GM21381 (cell line): ENCODE data around the gene PKP4.

Experiments used
- ATAC-seq: cut with Tn5 transposase; IDR thresholded peaks from one replicate; pipeline ENCODE4 v1.9.1; 2021; ENCODE audit warnings: mild to moderate bottlenecking, moderate library complexity; ENCODE audit not compliant: unreplicated experiment

The PKP4 gene

DNA sequence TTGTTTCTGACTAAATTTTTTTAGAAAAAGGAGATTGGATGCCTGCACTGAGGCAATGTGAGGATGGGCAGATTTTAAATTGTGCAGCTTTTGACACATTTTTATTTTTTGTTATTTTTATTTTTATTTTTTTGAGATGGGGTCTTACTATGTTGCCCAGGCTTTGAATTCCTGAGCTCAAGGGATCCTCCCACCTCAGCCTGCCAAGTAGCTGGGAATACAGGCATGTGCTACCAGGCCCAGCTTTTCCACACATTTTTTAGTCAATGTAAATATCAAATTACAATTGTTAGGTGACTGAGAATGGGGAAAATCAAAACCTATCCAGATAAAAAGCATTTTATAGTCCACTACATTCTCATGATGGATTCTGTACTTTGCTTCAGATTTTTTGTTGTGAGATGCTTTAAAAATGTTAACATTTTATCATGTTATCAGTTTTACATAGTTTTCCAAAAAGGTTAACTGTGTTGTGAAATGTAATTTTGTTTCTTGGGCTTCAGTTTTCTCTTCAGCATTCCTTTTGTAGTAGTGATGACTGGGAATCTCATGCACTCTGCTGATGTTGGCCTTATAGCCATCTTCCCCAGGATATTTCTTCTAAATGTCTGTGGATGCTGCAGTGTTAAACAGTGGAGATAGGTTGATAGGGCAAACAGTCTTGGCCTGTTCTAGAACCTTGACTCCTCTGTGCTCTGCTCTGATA lies 41.4 kb downstream of the PKP4 start:
- no peak for ATAC-seq

DNA sequence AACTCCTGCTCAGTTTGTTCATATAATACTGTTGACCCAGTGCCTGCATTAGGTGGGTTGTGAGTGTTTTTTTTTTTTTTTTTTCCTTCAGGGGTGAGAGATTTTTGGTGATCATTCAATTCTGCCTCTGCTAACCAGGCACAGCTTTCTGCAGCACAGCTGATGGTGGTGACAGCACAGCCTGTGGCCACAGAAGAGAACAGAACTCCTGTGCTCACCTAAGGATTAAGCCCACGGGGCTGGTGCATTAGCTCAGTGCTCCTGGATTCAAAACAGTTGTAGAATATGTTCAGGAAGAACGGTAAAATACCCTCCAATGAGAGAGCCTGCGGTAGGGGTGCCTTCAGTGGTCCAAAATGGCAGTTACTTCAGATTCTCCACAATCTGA lies 42.0 kb downstream of the PKP4 start:
- no peak for ATAC-seq

DNA sequence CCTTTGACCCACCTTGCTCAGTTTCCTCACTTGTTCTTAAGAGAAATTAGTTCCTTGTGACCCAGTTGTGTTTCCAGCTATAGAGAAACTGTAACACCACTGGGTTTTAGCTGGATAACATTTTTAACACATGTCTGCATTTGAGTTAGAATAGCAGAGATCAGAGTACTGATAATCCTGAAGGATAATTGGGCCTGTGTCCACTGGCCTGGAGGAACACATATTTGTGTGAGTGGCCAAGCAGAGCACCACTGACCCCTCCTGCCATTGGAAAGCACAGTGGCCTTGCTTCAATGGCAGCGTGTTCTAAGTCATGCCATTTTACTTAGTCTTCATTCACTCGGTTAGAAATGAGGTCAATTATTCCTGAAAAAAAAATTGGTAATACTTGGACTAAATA lies 42.6 kb downstream of the PKP4 start:
- no peak for ATAC-seq

DNA sequence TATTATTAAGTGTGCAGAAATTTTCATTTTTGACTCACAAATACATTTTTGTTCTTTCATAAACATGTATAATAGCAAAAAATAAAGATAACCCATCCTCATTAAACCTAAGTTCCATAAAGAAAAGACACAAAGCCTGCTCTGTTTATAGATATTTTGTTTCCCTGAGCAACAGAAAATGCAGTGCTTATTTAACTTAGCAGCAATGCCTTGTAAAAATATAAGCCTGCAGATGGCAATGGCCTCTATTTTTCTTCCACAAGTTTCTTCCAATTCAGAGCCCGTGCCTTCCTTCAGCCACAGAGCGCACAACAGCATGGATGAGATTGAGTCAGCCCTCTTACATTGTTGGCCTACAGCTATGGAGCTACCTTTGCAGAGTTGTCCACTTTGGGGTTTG lies 43.6 kb downstream of the PKP4 start:
- no peak for ATAC-seq

DNA sequence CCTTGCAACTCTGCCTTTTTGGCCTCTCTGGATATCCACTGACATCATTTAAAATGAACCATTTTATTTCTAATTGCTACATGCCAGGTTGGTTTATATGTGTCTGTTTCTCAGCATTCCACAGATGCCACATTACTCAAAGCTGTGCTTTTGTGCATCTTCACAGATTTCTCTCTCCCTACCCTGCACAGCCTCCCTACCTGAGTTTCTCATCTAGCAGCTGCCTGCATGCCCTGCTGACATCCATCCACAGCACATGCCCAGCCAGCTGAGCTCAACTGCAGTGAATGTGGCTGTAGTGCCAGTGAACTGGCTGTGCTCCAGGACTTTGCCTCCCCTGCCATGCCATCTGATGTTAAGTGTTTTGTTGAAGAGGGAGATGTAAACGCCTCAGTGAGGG lies 44.5 kb downstream of the PKP4 start:
- no peak for ATAC-seq

DNA sequence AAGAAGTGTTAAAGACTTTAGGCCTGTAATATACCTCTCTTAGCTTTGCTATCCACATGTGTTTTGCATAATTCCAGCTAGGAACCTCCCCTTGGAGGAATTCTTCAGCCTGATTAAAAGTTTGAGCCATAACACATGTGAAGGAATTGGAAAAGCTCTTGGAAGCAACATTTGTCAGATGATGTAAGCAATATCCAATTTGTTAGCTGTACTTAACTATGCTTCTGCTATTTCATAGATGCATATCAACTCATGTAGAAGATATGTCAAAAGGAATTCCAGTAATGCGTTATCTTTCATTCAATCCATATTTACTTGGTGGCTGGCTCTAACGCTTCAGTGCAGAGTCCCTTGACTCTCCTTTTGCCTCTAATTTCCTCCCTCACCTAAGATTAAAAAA lies 46.2 kb downstream of the PKP4 start:
- no peak for ATAC-seq

DNA sequence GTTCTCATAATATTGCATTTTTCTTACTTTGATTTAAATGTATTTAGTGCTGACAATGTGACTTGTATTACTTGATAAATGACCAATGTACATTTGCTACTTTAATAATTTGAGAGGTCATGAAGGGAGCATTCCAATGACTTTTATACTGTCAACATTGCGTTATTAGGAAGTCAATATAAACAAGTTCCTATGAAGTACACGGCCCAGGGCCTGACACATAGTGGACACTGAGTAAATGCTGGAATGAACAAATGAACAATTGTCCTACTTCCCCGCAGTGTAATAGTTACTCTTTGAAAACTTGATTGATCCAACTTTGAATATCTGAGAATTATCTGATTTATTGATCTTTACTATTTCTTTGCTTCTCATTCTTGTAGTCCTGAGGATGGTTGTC lies 47.3 kb downstream of the PKP4 start:
- ATAC-seq: no peak

DNA sequence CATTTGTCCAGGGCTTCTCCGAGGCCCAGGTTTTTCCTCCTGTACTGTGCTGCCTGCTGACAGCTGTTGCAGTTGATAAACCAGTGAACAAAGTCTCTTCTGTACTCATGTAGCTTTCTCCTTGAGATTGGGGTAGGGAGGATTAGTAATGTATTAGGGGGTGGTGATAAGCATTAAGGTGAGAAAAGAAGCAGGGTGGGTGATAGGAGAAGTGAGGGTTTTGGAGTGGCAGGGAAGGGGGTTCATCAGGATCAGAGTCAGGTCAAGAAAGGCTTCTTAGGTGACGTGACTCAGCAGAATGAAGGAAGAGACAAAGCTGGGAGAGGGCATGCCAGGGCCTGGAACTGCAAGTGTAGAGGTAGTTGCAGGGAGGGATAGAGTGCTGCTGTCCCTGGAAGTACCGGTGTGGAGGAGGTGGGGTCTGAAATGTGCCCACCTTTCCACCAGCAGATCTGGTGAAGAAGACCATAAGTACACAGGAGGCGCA lies 48.7 kb downstream of the PKP4 start:
- no peak for ATAC-seq

DNA sequence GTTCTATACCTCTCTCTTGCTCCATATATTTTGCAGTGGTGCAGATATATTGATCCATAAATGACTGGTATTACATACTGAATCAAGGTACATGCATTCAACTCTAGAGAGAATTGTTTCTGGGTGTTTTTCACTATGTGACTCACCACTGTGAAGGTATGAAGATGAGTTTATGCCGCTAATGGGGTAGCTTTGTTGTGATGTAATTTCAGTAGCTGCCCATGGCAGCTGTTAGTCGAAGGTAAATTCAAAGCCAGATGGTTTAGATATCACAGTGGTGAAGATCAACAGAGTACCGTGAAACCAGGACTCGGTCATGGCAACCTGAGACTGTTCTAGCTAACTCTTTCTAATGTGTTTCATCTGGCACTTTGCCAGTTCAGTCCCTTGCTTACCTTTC lies 50.4 kb downstream of the PKP4 start:
- ATAC-seq: peak; percentile 68

DNA sequence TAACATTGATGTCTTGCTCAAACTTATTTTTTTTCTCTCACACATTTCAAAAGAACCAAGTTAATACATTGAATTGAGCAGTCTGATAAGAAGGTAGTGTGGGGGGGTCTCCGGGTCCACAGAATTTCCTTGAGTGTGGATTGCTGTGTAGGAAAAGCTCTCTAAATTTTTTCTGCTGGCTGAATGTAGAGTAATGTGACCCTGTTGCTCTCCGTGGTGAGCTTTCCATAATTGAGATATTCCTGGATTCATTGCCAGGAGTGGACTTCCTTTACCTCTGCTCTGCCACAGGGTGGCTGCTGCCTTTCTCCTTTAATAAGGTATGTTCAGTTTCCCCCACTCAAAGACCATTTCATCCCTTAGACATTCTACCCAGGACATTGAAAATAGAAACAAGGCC lies 50.9 kb downstream of the PKP4 start:
- no peak for ATAC-seq

DNA sequence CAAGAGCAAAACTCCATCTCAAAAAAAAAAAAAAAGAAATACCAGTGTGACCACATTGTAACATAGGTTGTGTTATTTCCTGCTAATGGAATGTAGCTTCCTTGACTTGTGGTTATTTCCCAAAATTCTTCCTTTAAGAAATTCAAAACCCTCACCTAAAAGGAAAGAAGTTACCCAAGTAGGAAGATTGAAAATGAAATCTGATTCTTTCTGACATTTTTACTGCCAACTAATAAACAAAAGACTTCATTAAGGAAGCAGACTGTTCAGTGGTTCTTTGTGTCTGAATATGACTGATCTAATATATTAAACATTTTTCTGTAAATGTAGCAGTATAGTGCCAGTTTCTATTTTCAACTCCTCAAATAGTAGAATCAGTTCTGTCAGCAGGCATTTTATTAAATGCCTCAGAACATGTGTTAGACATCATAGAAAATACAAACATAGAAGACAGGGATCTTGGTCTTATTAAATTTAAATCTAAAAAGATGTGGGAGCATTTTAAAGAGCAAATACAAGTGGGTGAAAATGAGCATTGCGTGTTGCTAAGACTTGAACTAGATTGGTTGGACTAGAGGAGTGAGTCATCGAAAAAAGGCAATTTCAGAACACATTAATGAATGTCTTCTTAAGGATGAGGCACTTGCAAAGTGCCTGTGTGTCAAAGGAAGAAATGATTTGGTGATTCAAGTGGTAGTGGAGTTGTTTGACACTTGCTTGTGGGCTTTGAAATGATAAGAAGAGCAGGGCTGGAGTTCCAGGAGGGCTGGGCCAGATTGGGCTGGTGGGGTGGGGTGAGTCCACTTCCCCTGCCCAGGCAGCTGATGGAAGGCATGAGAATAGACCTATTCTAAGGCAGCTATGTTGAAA lies 53.4 kb downstream of the PKP4 start:
- ATAC-seq: no peak

DNA sequence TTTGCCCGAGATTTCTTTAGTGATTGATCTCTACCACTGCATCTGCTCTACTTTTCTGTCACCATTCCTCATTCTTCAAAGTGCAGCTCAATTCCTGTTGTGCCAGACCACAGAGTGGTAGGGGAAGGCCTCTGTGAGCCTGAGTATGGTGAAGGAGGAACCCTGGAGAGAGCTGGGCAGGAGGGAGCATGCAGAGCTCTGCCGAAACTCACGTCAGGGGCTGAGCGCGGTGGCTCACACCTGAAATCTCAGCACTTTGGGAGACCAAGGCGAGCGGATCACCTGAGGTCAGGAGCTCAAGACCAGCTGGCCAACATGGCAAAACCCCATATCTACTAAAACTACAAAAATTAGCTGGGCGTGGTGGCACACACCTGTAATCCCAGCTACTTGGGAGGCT lies 54.1 kb downstream of the PKP4 start:
- no peak for ATAC-seq

DNA sequence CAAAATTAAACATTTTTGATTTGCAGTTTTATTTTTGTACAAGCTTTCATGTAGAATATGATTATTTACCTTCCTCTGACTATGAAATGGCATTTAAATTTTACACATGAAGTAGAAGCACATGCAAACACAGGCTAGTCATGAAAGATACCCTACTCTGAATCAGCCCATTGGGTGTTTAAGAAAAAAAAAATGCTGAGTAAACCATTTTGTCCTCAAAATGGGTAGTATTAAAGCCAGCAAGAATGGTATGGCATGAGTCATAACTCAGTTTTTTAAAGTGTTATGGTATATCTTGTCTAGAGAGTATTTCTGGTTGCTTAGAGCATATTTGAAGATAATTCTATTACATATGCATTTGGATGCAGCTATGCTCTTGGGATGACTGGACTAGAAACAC lies 55.0 kb downstream of the PKP4 start:
- ATAC-seq: no peak

DNA sequence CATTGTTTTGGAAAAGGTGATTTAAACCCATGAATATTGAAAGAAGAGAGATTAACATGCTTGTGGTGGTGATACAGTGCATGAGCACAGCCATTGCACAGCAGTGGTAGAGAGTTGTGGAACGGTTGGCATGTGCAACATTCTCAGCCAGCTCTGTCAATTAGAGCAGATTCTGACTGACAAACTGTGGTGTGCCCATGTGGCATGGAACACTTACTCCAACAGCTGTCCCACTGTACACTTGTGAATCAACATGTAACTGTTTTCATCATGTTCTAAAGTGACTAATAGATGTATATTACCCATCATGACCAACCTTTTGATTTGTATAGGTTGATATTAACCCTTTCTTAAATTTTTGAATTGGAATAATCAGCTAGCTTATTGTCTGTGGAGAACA lies 55.6 kb downstream of the PKP4 start:
- no peak for ATAC-seq

DNA sequence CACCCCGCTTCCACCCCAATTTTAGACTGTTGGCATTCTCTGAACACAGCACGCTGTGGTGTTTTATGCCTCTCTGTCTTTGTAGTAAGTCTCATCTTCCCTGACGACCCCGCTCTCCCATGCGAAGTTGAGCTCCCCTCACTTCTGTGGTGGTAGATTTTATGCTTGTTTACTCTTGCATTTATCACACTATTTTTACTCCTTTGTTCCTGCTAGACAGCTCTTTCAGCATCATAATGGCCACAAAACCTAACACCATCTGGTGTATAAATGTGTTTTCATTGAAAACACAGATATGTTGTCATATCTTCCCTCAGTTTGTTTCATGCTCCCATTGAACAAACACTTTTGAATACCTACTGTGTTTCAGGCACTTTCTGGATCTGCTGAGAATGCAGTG lies 57.1 kb downstream of the PKP4 start:
- no peak for ATAC-seq

DNA sequence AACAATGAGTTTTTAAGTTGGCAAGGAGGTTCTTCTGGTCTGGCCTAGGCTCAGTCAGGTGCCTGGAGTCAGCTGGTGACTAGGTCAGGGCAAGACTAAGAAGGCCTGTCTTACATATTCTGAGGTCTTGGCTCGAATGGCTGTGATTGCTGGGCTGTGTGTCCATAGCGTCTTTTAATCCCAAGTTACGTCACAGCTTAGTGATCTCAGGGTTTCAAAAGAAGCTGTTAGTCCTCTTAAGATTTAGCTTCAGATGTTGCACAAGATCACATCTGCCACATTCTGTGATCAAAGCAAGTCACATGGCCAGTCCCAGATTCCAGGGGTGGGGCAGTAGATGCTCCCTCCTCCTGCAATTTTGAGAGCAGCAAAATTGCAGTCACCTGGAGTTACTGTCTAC lies 61.3 kb downstream of the PKP4 start:
- ATAC-seq: no peak

DNA sequence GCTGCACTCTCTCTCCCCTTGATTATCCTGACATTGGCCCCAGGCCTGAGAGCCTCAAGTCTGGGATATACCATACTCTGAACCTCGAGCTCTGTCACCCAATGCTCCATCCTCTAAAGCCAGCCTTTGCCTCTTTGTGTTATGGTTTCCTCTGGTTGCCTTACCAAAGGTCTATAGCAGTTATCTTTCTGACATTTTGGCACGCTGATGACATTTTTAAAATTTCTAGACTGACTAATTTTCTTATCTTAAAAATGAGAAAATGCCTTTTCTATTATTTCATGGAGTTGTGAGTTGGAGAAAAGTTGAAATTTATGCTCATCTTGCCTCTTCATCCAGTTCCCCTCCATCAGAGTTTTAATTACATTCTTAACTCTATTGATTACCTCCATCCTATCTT lies 62.7 kb downstream of the PKP4 start:
- ATAC-seq: no peak

DNA sequence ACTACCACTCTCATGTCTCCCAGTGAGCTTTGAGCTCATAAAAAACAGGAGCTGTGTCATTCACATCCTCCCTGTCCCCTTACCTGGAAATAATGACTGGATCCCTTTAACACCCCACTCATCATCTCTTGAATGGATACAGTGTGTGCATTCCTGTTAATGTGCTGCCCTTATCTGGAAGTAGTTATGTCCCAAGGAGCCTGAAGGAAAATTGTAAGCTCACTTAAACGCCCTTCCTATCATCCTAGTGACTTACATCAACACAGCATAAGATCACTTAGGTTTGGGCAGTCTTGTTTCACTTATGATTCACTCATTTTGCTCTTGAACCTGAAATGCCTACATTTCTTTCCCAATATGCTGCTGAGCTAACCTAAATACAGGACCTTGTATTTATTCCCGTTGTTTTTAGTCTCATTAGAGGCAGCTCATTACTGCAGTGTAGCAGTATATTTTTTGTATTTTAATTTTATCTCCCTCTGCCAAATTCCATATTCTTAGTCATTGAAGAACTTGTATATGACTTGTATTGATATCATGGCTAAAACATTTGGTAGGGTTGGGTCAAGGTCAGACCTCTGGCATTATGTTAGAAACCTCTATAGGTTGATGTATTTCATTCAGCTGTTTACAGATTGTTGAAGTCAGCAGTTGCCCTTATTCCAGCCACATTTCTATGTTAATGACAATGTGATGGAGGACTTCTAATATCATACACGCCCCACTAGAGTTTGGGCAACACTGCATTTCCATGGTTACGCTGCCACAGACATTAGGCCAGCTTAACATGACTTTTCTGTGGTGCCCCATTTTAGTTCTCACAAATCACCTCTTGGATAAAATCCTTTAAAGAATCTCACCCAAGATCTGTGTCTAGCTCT lies 72.9 kb downstream of the PKP4 start:
- ATAC-seq: no peak

DNA sequence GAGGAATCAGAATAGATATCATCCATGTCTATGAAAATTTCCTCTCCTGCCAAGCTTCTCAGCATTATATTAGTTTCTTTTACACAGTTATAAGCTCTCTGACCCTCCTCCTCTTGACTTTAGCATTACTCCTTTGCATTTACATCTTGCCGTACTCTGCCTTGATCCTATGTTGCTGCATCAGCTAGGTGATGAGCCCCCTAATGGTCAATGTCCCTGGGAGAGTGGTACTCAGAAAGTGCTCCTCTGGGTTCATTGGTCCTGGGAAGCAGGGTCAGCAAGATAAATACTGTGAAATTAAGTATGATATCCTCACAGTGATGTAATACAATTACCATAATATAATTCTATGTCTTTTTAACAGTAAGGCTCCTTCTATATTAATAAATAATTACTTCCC lies 74.1 kb downstream of the PKP4 start:
- ATAC-seq: no peak

DNA sequence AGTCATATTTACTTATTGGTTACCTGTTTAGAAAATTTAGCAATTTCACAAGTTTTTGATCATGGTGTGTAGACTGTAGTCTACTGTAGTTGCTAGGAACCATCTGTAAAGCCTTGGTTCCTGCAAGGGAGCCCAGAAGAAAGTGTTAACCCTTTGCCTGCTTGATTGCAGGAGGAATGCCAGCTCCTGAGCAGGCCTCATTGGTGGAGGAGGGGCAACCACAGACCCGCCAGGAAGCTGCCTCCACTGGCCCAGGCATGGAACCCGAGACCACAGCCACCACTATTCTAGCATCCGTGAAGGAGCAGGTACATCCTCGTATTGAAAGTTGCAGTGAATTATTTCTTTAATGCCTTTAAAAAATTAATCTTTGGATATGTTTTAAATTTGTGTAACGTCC lies 76.3 kb downstream of the PKP4 start:
- no peak for ATAC-seq

DNA sequence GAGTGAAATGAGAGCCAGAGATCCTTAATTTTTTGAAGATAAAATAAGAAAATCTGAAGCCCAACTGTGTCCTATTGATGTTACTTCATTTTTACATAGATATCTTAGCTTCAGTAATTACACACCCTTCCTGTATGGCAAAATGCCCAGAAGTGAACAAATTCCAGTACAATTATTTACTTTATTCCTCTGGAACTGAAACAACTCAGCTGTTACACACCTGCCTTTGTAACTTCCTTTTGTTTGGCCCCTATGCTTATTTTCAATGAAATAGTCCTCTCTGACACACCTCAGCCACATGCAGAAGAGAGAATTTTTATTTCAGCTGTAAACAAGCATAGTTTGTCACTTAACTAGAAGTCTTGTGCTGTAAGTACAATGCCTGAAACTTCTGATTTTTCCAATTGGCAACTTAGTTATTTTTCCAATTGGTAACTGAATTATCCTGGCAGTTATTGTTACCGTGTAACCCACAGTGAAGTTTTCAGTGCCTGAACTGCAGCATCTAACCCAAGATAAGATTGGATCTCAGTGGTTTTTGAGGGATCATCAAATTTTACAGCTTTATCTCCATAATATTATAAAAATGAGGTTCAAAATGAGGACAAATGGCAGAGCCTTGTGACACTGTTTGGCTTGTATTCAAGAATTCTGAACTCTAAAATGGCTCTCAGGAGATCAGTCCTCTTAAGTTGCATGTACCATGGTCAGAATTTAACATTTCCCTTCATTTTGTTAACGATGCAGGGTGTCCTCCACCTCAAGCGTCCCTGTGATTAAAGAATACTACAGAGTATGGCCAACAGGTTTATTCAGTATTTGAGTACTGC lies 82.6 kb downstream of the PKP4 start:
- ATAC-seq: no peak
